ENCODE data around the gene RFK.

RFK gene

GRCh38 chr9:76338418-76338817 lies 55.8 kb downstream of the RFK start:
- Mint-ChIP-seq H3K36me3 (no peaks in the 10 kb centered on the region), H3K4me1 (no peaks in the 10 kb centered on the region), H3K9me3 (peaks cover 3% of the 10 kb centered on the region), H3K4me3 (no peak overlapping the region), H3K27ac (no peak overlapping the region)
- ATAC-seq (no peak), DNase-seq (ENCODE audit: low spot score in 2 of 2) (no peak)

- no peak for DNase-seq (ENCODE audit: low spot score in 2 of 2)
- ATAC-seq = peak; percentile 46
- Mint-ChIP-seq H3K4me3 (no peak overlapping the region), H3K36me3 (no peaks in the 10 kb centered on the region), H3K9me3 (no peaks in the 10 kb centered on the region), H3K27ac (no peak overlapping the region), H3K4me1 (no peaks in the 10 kb centered on the region)
These were observed 58.2 kb downstream of the RFK start for GRCh38 chr9:76336027-76336426.
